GM19193 (cell line): ENCODE measurements around the gene C9orf78.

Experiments
- POLR2A ChIP-seq: IDR thresholded peaks from 4 replicates; pipeline ENCODE4 v1.6.1; 2011; ENCODE audit not compliant: insufficient read depth, insufficient read length; ENCODE audit errors: extremely low read depth

Gene C9orf78

DNA sequence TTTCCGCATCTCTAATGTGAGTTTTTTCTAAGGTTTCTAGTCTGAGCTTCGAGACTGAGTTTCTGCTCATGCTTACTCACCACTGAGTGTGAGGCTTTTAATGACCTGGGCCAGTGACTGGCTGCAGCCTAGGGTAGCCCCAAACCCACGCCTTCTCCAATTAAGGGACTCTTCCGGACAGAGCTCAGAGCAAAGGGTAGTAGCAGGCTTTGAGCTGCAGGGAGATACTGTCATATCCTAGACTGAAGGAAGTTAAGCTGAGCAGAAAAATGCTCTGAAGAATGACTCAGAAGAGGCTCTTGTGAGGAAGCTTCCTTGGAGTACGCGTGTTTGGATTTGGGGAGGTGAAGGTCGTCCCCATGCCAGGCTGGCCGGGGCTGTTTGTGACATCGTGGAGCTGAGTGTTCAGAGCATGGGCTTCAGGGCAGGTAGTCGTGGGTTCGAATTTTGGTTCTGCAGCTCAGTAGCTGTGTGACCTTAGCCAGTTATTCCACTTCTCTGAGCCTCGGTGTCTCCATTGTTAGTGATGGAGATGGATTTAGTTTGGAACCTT, 3.7 kb upstream of the C9orf78 start:
- TF ChIP-seq POLR2A, result no peak

DNA sequence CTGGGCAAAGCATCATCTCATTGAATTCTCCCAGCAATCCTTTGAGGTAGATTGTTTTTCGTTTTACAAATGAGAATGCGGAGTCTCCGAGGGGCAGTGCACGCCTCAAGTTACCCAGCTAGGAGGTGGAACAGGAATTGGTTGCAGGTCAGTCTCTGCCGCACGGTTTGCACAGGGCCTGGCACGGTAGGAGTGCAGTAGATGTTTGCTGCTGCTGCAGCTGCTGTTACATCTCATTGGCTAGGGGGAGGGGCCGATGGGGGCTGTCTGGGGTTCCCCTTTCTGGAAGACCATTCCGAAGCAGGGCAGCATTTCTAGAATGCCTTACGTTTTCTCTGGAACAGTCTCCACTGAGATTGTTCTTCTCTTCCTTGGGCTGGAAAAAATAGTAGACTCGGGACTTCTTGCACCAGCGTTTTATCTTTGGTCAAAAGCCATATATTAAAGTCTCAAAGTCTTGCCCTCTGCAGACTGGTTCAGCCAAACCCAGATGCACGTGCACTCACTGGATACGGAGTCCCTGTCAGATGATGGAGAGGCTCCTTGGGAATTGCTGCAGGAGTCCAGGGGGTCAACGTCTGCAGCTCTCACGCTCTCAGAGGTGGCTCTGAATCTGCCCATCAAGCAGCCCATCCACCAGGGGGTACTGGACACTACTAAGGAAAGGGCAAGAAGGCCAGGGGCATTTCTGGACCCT, 1.4 kb upstream of the C9orf78 start:
- TF ChIP-seq POLR2A, result no peak

DNA sequence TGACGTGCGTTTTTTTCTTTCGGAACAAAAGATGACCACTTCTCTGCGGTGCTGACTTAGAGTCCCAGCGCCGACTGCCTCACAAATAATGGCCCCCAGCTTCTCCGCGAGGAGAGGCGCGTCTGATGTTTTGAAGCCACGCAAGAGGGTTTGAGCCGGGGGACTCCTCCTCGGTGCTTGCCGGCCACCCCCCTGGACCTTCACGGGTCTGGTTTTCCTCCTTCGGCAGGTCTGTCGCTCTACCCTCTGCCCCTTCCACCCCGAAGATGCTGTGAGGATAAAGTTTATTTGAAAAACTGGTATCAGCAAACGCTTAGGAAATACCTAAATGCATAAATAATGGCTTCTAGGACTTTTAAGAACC, 767 bp upstream of the C9orf78 start:
- TF ChIP-seq POLR2A, result no peak

DNA sequence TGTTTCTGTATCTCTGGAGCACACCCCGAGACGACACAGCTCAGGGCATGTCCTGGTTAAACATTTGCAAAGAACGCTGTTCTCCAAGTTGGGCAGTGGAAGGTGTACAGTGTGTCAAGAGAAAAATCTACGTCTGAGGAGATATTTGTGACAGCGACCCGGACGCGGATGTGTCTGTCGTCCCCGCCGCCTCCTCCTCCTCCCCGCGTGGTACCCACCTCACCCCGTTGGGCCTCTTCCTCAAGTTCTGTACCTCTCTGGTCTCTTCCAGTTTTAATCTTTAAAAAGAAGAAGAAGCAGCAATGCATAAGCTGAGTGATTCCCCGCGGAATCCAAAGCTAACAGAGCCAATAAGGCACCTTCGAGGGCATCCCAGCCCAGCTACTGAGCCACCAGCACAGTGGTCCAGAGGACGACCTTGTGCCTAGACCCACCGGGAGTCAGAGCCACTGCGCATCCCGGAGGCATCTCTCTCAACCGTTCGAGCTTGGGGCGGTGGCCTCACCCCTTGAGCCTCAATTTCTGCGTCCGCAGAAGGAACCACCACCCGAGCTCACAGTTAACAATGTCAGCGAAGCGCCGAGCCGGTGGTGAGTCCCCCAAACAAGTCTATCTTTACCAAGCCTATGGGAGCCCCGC, 467 bp downstream of the C9orf78 start:
- TF ChIP-seq POLR2A, result no peak

DNA sequence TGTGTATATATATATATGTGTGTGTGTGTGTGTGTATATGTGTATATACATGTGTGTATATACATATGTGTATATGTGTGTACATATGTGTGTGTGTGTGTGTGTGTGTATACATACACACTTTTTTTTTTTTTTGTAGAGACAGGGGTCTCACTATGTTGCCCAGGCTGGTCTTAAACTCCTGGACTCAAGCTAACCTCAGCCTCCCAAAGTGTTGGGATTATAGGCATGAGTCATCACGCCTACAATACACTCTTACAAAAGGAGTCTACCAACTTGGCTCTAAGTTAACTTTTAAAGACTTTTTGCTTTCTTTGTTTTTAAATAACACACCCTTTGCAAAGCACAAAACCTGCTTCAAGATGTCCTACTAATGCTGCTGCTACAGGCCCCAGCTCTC, 2.1 kb downstream of the C9orf78 start:
- TF ChIP-seq POLR2A, result no peak

DNA sequence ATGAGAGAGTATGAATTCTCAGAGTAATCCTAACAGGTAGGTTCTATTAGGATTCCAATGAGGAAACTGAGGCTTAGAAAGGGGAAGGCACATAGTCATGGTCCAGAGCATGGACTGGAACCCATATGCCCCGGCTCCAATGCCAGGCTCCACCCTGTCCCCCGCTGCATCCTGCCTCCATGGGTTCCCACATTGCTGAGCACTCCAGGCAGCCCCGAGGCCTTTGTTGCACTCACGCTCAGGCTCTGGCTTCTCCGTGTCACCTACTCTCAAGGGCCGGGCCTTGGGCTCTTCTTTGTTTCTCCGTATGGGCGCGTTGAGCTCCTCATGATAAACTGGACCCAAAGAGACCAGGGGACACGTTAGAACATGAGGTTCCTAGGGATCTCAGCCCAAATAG, 6.1 kb downstream of the C9orf78 start:
- no peak for TF ChIP-seq POLR2A

DNA sequence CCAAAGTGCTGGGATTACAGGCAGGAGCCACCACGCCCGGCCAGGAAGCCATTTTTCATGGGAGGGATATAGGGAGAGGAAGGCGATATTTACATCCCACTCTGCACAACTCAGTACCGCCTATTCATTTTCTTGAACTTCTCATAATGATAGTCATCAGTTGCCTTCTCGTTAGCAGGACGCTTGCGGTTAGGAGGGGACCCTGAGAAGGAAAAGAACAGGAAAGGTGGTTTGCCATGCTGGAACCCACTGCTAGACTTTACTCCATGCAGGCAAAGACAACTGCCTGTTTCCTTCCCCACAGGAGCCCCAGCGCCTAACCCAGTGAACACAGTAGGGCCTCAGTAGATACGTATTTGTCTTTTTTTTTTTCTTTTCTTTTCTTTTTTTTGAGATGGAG, 7.0 kb downstream of the C9orf78 start:
- TF ChIP-seq POLR2A, result no peak

DNA sequence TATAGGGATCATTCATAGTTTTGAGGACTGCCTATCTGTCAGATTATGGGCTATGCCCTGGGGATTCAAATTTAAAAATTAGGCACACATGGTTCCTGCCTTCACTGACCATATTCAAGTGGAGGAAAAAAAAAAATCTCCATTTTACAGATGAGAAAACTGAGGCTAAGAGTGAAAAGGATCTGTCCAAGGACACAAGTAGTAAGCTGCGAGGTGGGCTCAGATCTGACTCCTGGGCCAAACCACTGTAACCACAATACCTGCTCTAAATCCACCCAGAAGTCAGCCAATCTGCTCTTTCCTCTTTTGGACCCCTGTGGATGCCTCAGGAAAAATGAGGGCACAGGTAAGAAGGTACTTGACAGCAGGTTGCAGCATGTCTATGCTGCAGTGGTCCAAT, 8.3 kb downstream of the C9orf78 start:
- TF ChIP-seq POLR2A, result no peak

DNA sequence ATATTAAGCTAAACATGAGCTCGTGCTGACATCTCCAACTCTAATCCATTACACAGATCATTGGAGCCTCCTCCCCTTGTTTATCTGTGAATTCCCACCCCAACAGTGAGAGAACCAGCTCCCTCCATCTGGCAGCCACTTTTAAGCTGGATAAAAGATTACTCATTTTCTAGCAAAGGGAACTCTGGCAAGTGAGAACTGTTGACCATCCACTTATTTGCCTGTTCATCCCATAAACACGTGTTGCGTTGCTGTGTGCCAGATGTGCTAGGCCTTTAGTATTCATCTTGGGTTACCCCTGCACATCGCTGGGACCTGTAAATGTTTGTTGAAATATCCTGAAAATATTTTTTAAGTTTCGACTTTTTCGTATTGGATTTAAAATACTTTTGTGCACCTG, 8.7 kb downstream of the C9orf78 start:
- TF ChIP-seq POLR2A, result no peak

DNA sequence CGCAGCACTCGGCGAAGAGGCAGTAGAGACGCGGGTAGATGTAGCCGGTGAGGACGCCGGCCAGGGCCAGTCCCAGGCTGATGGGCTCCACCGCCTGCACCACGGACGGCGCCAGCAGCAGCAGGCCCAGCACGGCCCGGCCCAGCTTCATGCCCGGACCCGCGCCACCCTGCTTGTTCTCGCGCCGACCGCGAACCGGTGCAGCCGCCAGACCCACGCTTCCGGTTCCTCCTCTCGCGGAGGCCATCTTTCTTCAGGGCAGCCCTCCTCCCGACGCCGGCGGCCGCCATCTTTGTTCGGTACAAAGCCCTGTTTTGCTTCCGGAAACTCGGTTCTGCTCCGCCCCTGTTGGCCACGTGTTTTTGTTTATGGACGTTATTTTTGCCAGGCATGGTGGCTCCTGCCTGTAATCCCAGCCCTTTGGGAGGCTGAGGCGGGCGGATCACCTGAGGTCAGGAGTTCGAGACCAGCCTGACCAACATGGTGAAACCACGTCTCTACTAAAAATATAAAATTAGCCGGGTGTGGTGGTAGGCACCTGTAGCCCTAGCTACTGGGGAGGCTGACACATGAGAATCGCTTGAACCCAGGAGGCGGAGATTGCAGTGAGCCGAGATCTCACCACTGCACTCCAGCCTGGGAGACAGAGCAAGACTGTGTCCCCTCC, 11.0 kb downstream of the C9orf78 start, which contains the start of gene TOR1A:
Gene TOR1A (minus strand): TSS at position 202 of the 667 bp plus-strand sequence. CDS start 51 bp downstream, at position 151.
- TF ChIP-seq POLR2A, result peak; percentile 90

DNA sequence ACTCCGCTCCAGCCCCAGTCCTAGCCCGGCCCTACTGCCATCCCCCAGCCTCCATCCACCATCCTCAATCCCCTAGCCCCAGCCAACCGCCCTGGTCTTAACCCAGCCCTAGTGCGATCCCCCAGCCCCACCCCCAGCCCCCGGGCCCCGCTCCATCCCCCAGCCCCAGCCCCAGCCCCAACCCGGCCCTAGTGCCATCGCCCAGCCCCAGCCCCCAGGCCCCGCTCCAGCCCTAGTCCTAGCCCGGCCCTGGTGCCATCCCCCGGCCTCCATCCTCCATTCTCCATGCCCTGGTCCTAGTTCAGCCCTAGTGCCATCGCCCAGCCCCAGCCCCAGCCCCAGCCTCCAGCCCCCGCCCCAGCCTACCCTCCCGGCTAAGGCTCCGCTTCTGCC, 11.5 kb downstream of the C9orf78 start:
- no peak for TF ChIP-seq POLR2A

DNA sequence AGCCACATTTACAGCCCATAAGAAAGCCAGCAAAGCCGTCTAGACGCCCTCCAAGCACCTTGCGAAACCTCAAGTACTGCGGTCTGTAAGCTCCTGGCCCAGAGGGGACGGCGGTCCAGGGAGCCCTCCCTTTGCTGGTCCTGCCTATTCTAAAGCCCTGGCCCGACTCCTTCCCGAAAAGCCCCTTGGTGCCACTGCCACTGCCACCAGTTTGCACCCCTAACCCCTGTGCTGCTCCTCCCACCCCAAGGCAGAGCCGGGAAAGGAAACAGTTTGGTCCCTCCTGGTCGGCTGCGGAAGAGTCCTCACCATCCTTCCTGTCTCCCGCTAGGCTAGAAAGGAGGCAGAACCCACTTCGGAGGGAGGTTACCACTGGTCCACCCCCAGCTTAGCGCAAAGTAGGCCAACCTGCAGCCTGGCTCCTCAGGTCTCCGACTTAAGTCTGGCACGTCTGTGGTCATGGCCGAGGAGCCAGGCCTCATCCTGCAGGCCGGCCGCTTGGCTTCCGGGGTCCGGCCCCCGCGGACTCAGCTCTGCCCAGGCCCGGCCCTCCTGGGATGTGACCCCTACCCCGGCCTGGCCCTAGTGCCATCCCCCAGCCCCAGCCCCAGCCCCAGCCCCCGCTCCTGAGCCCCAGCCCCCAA, 12.1 kb downstream of the C9orf78 start:
- no peak for TF ChIP-seq POLR2A

DNA sequence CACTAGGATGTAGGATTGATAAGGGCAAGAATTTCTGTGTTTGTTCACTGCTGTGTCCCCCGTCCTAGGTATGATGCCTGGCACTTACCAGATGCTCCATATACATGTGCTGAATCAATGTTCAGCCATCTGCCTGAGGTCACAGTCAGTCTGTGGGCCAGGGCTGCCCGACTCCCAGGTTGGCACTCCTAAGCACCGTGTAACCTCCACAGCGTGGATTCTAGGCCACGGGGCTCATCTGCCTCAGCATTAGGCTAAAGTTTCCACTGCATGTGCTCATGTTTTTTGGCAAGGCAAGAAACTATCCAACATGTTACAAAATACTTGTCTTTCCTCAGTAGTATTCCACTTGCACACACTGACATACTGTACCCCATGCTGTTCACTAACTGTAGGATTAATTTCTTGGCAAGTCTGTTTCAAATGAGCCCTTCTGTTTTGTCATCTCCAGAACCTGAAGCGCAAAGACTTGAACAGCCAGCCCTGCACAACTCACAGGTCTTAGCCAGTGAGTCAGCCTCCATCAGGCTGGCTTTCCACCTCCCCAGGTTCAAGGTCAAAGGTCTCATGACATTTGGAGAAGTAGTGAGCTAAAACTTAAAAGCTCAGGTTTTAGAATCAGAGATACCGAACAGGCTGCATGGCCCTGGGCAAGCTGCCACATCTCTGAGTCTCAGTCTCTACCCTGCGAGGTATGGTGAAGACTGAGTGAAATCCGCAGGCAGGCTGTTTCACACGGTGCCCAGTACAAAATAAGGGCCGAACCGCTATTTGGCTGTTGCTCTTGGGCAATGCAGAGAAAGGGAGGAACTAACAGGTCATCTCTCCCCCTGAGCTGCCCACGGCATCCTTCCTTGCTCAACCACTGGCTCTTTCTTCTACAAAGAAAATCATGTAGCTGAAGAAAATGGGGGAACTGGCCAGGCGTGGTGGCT, 18.3 kb downstream of the C9orf78 start:
- no peak for TF ChIP-seq POLR2A

DNA sequence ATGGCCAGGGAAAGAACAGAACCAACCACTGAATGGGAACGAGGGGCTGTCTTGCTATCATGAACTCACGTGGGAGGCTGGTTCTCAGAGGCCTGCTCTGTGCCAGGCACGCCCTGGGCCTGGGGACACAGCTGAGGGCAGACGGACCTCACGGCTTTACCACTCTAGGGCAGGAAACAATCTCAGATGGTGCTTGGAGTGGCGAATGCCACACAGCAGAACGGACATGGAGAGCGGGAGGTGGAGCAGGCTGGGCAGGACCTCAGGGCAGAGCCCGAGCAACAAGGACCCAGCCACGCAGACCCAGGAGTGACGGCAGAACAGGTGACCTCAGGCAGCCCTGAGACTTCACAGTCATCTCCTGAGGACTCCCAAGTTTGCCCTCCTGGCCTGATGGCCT, 19.8 kb downstream of the C9orf78 start:
- no peak for TF ChIP-seq POLR2A
